NT2/D1 (cell line): ENCODE measurements around the gene CCT7.
A peak's percentile ranks its signal among the peaks of the same experiment; 100 is the strongest.
"Not testable (repeated sequence)": the region's sequence is repeated elsewhere in the genome, so short reads cannot be mapped to it uniquely, and the experiment has no call there.

ENCODE experiments used
- DNase-seq: peaks from one replicate; pipeline ENCODE4 v3.0.0-alpha.2; 2011; ENCODE audit warnings: low read depth, low spot score
- H3K27me3 ChIP-seq: 2 replicates; pipeline ENCODE4 v1.6.0; 2011; ENCODE audit warnings: mild to moderate bottlenecking; ENCODE audit not compliant: insufficient read length, insufficient read depth
- H3K36me3 ChIP-seq: 2 replicates; pipeline ENCODE4 v1.6.1; 2011; ENCODE audit warnings: mild to moderate bottlenecking, low read length, mixed read lengths; ENCODE audit not compliant: insufficient read depth, insufficient read length
- H3K4me1 ChIP-seq: 2 replicates; pipeline ENCODE4 v1.5.1; 2011; ENCODE audit not compliant: insufficient read depth, insufficient read length
- H3K4me3 ChIP-seq: 2 replicates; pipeline ENCODE4 v1.5.1; 2011; ENCODE audit warnings: low read depth; ENCODE audit not compliant: insufficient read length
- H3K9ac ChIP-seq: 2 replicates; pipeline ENCODE4 v1.6.0; 2011; ENCODE audit warnings: low read depth; ENCODE audit not compliant: insufficient read length
- H3K9me3 ChIP-seq: 2 replicates; pipeline ENCODE4 v1.5.1; 2011; ENCODE audit warnings: mild to moderate bottlenecking, low read length; ENCODE audit not compliant: insufficient read depth
- SUZ12 ChIP-seq: IDR thresholded peaks from 2 replicates; pipeline ENCODE4 v1.6.1; 2011; ENCODE audit not compliant: insufficient read length, insufficient read depth; ENCODE audit errors: extremely low read depth
- YY1 ChIP-seq: IDR thresholded peaks from 2 replicates; pipeline ENCODE4 v1.6.1; 2011; ENCODE audit not compliant: insufficient read length, insufficient read depth
- ZNF274 ChIP-seq: IDR thresholded peaks from 2 replicates; pipeline ENCODE4 v1.6.1; 2011; ENCODE audit warnings: mild to moderate bottlenecking, low read depth, low read length

The CCT7 gene

GRCh38 chr2:73233932-73234832 is at the start of gene CCT7:
Gene CCT7, plus strand, starts transcription at chr2:73234308. Its CDS starts 71 bp downstream, at chr2:73234379.
- TF ChIP-seq ZNF274 (no peak), SUZ12 (no peak), YY1 (no peak)
- Histone ChIP-seq H3K36me3 (peaks cover 42% of the 10 kb centered on the region), H3K9ac (peak within 1 kb of the TSS; percentile 100), H3K27me3 (no peaks in the 10 kb centered on the region), H3K9me3 (no peaks in the 10 kb centered on the region), H3K4me1 (peaks cover 8% of the 10 kb centered on the region), H3K4me3 (peak within 1 kb of the TSS; percentile 94)
- DNase-seq: peak; percentile 82

DNA sequence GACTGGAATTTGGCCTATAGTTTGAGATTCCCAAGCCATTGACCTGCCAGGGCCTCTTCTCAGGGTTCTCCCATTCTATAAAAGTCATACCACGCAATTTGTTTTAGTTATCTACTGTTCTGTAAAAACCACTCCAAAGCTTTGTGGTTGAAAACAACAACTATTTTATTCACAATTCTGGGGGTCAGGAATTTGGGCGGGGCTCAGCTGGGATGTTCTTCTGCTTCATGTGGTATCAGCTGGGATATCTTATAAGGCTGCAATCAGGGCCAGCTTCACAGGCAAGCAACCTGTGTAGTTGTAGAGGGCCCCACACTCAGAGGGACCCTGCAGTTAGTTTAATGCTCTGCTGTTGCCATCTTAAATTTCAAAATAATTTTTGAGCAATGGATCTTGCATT is 48.1 kb upstream of the CCT7 start:
- Histone ChIP-seq H3K27me3 (peaks cover 16% of the 10 kb centered on the region), H3K9ac (no peak overlapping the region), H3K9me3 (peaks cover 8% of the 10 kb centered on the region; the same call in 1 of the 2 replicates), H3K4me3 (no peak overlapping the region), H3K4me1 (no peaks in the 10 kb centered on the region), H3K36me3 (no peaks in the 10 kb centered on the region)
- DNase-seq: no peak
- TF ChIP-seq YY1: no peak

DNA sequence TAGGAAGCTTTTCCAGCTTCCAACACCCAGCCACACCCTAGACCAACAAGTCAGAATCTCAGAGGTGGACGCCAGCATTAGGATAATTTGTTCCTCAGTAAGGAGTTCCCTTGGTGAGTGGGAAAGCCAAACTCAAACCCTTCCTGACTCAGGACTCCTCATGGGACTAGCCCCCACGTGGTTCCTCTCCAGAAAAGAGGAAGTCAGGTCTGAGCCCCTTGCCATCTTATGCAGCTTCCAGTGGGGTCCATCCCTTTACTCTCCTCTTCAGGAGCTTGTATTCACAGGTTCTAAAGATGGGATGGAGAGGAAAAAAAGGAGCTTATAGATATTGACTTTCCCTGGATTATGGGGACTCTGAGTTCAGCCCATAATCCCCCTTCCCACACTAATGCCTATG is 46.6 kb upstream of the CCT7 start:
- Histone ChIP-seq H3K9me3 (peaks cover 8% of the 10 kb centered on the region; the same call in 1 of the 2 replicates), H3K4me1 (no peaks in the 10 kb centered on the region), H3K9ac (no peak overlapping the region), H3K4me3 (no peak overlapping the region), H3K27me3 (peaks cover 16% of the 10 kb centered on the region), H3K36me3 (no peaks in the 10 kb centered on the region)
- no peak for DNase-seq
- TF ChIP-seq YY1 (no peak), SUZ12 (no peak), ZNF274 (no peak)

DNA sequence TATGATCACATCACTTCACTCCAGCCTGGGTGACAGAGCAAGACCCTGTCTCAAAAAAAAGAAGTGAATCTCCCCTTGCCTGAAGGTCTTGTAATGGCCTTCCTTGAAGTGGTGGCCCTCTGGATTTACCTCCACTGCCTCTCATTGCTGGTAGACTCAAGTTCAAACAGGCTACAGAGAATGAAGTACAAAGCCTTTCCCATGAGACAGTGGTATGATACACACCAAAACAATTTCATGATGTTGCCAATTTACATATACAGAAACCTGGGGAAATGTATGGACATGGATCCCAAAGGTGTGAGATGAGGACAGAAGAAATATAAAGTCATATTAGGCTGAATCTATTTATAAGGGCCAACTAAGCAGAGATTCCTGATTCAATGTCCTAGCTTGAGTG is 36.5 kb upstream of the CCT7 start:
- Histone ChIP-seq H3K9me3 (no peaks in the 10 kb centered on the region), H3K4me1 (no peaks in the 10 kb centered on the region), H3K27me3 (peaks cover 26% of the 10 kb centered on the region), H3K36me3 (no peaks in the 10 kb centered on the region), H3K4me3 (no peak overlapping the region), H3K9ac (no peak overlapping the region)
- DNase-seq: no peak
- TF ChIP-seq SUZ12 (no peak), ZNF274 (no peak), YY1 (no peak)

GRCh38 chr2:73200281-73200680 is 33.8 kb upstream of the CCT7 start:
- H3K4me1 ChIP-seq, DNase-seq, H3K36me3 ChIP-seq, H3K4me3 ChIP-seq, H3K9ac ChIP-seq, H3K9me3 ChIP-seq: not testable (repeated sequence)
- H3K27me3 ChIP-seq: peaks cover 43% of the 10 kb centered on the region

- no peak for DNase-seq
- H3K4me1 ChIP-seq: no peaks in the 10 kb centered on the region
- peaks cover 39% of the 10 kb centered on the region for H3K27me3 ChIP-seq
- H3K9ac ChIP-seq: peak within 1 kb of the TSS; percentile 61
- H3K36me3 ChIP-seq: no peaks in the 10 kb centered on the region
- no peaks in the 10 kb centered on the region for H3K9me3 ChIP-seq
- peak within 1 kb of the TSS; percentile 42 for H3K4me3 ChIP-seq
- TF ChIP-seq SUZ12 (peak; percentile 59), YY1 (no peak)
Measured at GRCh38 chr2:73202156-73203054, 31.7 kb upstream of the CCT7 start, which contains the start of gene NOTO. Gene NOTO, plus strand, starts transcription at chr2:73202574. Its CDS starts 93 bp downstream, at chr2:73202667.

DNA sequence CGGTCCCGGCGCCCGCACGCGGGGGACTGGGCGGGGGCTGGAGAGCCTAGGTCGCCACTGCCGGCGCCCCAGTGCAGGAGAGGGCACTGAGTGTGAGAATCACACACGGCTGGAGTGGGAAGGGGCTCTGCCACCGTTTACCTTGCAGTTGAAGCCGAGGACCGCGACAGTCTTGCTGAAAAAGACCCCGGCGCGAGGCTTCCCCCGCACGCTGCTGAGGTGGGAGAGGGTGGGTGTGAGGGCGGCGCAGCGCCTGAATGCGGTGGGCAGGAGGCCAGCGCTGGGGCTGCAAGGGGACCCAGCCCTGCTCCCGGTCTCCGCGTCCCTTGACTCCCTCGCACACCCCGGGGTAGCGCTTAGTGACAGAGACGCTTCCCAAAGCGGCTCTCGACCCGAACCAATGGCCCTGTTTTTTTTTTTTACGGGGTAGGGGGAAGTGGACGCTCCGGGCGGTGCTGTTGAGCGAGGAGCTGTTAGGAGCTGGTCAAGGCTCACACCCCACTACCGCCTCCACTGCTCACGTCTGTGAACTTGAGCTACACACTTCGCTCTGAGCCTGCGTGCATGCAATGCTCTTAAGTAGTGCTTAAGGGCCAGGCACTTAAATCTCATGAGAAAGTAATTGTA is 30.9 kb upstream of the CCT7 start:
- Histone ChIP-seq H3K36me3 (no peaks in the 10 kb centered on the region), H3K4me3 (peak overlapping the region; percentile 42), H3K9ac (peak overlapping the region; percentile 61), H3K27me3 (peaks cover 35% of the 10 kb centered on the region), H3K4me1 (no peaks in the 10 kb centered on the region), H3K9me3 (no peaks in the 10 kb centered on the region)
- DNase-seq: no peak
- TF ChIP-seq YY1 (no peak), ZNF274 (no peak), SUZ12 (no peak)
